UCSD-AML1 (cell line): ENCODE data around the gene STAT3.
"Not testable (repeated sequence)": the region's sequence is repeated elsewhere in the genome, so short reads cannot be mapped to it uniquely, and the experiment has no call there.

Experiments used
- DNase-seq: peaks from one replicate; lab custom pipeline; 2025; ENCODE audit not compliant: unreplicated experiment; lab: John Stamatoyannopoulos, UW

Gene STAT3

DNA sequence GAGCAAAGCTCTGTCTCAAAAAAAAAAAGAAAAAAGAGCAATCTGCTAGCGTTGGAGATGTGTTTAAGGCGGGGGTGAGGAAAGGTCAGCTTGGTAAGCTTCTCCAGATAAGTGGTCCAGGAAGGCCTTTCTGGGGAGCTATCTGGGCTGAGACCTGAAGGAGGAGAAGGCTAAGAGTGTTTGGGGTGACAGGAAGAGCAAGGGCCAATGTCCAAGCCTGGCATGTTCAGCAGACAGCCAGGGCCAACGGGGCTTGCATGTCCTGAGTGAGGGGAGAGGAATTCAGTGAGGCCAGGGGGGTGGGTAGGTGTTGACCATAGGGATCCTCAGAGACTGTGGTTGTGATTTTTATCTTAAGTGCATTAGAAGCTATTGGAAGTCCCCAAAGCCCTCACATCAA lies 84.5 kb downstream of the STAT3 start:
- no peak for DNase-seq

- DNase-seq: no peak
Observed at GRCh38 chr17:42301022-42301421, 87.2 kb downstream of the STAT3 start.

DNA sequence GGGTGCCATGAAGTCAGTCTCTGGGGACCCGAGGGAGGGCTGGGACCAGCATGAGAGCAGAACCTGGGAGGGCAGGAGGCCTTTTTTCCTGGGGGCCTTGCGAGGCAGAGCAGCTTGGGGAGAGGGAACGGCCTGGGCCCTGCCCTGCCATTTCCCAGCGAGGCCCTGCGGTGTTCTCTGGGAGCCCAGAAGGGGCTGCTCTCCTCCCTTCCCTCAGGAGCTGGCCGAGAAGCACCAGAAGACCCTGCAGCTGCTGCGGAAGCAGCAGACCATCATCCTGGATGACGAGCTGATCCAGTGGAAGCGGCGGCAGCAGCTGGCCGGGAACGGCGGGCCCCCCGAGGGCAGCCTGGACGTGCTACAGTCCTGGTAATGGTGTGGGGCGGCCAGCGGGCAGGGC lies 88.3 kb downstream of the STAT3 start:
- not testable (repeated sequence) for DNase-seq

DNA sequence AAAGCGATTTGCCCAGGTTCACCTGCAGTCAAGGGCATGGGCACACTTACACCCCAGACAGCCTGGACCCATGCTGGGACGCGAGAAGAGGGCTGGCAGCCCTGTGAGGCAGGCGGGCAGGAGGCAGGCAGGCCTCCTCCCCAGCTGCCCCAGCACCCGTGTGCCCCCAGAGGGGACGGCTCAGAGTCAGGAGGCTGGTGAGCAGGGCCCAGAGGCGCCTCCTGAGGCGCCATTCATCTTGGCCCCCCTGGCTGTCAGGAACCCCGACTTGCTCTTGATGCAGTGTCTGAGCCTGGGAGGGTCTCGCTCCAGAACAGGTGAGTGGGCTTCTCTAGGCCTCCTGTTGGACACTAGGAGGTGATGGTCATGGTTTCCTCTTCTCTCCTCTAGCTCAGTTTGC lies 88.9 kb downstream of the STAT3 start:
- DNase-seq: not testable (repeated sequence)

DNA sequence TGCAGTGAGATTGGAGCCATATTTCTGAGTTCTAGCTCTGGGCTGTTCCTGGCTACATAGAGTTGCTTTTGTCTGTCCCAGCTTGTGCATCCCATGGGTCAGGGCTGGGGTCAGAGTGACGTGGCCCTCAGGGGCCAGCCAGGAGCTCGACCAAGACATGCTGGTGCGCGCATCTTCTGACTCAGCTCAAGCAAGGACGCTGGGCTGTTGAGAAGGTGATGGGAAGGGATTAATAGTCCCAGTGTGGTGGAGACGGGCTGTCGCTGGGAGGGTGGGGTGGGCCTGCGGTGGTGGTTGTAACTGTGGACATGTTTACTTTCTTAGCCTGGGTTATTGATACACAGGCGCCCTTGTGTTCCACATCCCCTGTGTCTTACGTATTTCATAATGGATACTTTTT lies 90.5 kb downstream of the STAT3 start:
- not testable (repeated sequence) for DNase-seq

DNA sequence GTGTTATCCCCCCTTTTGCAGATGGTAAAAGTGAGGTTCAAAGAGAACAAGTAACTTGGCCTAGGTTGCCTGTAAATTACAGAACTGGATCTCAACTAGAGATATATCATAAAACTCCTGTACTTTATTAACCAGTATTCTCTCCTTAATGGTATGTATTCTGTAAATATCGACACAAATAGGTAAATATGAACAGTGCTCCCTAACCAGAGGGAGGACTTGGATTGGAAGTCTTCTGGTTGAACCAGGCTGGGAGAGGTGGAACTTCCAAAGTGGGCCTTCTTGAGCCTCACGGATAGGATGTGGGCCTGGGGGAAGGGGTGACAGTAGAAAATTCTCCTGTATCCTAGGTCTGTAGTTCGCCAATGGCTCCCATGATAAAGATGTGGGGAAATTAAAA lies 92.2 kb downstream of the STAT3 start:
- DNase-seq: no peak

- DNase-seq: no peak
Observed at GRCh38 chr17:42294469-42295398, 93.5 kb downstream of the STAT3 start.

DNA sequence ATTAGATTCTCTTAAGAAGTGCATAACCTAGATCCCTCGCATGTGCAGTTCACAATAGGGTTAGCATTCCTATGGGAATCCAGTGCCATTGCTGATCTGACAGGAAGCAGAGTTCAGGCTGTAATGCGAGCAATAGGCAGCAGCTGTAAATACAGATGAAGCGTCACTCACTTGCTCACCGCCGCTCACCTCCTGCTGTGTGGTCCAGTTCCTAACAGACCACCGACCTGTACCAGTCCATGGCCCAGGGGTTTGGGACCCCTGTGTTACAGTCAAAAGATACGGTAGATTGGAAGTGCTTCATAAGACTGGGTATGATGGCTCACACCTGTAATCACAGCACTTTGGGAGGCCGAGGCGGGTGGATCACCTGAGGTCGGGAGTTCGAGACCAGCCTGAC lies 97.1 kb downstream of the STAT3 start:
- no peak for DNase-seq

- DNase-seq: no peak
Observed at GRCh38 chr17:42290577-42290976, 97.7 kb downstream of the STAT3 start.

DNA sequence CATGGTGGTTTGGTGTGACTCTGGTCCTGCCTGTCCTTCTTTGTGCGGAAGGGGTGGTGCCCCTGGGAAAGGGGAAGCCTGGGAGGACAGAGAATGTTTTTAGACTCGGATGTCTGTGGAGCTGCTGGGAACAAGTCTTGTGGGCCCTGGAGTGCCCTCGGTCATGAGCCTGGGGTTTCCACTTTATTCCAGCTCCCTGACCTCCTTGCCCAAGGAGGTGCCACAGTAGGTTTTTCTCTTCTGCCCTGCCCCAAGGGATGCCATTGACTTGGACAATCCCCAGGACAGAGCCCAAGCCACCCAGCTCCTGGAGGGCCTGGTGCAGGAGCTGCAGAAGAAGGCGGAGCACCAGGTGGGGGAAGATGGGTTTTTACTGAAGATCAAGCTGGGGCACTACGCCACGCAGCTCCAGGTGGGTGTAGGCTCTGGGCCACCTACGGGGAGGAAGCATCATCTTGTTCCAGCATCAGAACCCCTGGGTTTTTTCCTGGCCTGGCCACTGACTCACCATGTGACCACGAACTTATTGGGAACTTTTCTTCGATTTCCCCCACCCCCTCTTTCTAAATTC lies 98.5 kb downstream of the STAT3 start:
- DNase-seq: no peak

DNA sequence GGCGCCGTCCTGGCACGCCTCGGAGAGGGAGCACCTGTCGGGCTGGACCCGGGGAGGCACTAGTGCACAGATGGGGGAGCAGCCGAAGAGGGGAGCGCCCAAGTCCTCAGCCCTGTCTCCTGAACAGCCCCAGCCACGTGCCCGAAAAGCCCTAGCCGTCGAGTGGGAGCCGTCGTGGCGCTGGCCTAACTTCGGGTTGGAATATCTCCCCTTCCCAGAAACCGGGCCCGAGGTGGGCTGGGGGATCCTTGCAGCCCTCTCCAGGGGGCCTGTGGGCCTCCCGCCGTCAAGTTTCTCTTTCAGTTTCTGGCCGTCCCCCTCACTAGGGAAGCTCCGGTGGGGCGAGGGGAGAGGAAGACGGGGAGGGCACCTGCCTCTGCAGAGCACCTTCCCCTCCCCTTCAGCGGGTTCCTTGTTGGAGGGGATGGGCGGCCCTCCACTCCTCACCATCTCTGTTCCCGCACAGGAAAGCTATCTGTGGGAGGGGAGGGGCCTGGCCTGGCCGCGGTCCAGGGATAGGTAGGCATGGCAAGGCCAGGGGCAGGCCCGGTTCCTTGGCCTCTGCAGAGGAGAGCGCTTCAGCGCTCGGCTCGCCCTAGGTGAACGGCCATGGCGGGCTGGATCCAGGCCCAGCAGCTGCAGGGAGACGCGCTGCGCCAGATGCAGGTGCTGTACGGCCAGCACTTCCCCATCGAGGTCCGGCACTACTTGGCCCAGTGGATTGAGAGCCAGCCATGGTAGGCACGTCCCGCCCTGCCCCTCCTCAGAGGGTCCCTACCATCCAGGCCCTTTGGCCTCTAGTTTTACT lies 99.2 kb downstream of the STAT3 start:
- DNase-seq: peak; percentile 74

- peak; percentile 83 for DNase-seq
Observed at GRCh38 chr17:42287977-42288802, 100.1 kb downstream of the STAT3 start, which contains the start of gene STAT5A. Gene STAT5A (plus strand): TSS chr17:42288498. CDS start chr17:42289412, 914 bp downstream.

- DNase-seq: peak; percentile 74
Observed at GRCh38 chr17:42287305-42287976, 100.8 kb downstream of the STAT3 start.

DNA sequence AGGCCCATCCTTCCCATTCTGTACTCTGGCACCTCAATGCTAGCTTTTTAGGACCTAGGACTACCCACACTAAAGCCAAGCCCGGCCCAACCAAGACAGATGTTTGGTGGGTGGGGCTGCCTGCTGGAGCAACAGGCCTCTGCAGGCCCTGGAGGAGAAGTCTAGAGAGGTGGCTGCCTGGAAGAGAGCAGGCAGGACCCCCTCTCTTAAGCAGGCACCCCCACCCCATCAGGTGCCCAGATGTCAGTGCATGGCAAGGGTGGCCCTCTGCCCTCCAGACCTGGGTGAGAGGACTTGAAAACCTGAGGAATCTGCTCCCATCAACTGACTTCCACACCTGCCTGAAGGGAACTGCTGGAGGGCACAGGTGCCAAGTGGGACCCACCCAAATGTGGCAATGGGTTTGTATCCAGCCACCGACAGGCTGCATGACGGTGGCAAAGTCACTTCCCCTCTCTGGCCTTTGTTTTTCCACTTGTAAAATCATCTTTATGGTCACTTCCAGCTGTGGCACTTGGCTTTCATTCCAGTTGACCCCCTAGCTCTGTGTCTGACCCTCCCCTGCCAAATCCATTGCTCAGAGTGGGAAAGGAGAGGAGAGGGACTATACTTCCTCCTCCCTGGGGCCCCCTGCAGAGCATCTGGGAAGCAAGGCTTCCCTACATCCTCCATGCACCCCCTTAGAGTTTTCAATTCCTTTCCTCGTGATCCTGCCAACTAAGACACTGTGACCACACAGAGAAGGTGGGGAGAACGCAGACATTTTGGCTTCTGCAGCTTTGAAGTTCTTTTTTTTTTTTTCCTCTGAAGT lies 101.6 kb downstream of the STAT3 start:
- DNase-seq: no peak

DNA sequence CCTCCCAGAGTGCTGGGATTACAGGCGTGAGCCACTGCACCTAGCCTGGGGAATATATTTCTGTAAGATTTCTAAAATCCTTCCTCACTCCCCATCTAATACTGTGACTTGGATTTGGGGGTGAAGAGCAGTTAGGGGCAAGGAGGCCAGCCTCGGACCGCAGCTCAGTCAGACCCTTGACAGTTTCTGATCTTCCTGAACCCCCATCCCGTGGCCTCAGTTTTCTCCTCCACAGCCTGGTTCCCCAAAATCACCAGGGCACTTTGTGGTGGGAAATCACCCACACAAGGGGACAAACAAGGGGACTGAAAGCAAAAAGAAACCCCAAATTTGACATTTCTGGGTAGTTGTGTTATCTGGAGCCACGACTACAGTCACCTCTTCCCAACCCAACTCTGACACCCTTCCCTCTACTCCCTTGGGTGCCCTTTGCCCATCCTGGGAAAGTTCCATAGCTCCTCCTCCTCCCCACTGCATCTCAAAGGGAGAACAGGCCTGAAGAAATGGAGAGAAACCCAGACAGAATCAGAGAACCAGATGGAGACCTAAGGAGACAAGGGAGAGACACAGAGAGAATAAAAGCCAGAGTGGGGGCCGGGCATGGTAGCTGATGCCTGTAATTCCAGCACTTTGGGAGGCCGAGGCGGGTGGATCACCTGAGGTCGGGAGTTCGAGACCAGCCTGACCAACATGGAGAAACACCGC lies 102.7 kb downstream of the STAT3 start:
- DNase-seq: no peak

GRCh38 chr17:42284566-42284965 lies 103.7 kb downstream of the STAT3 start:
- DNase-seq: no peak

GRCh38 chr17:42284024-42284369 lies 104.2 kb downstream of the STAT3 start:
- no peak for DNase-seq

- DNase-seq: no peak
Observed at GRCh38 chr17:42283241-42284023, 104.8 kb downstream of the STAT3 start.
